PC-9 (cell line): ENCODE results near the gene ADAMTSL2. TPM values are rescaled to one million over a fixed set of nuclear protein-coding genes. Genes with fewer than 3 reads are reported as not detected.

Experiments
- BruUV-seq: library from RNA; stranded (reverse); fragments of 400-500 nt; replicated peaks from 2 replicates; lab custom pipeline; 2021; lab: Mats Ljungman, UMichigan
- CTCF ChIA-PET: fragments of 300-600 bp; sonication (Branson Sonifier 250); formaldehyde crosslinking; loops from one replicate; lab custom pipeline; 2022; ENCODE audit warnings: antibody characterized with exemption; lab: Charles Lee
- POLR2A ChIA-PET: fragments of 300-600 bp; sonication (Branson Sonifier 250); formaldehyde crosslinking; loops from one replicate; lab custom pipeline; 2022; ENCODE audit warnings: antibody characterized with exemption; ENCODE audit not compliant: unreplicated experiment; lab: Charles Lee
- DNase-seq, 2 experiments: peaks; one replicate each; pipeline versions ENCODE4 v3.0.0 to v3.0.0-alpha.2; 2015 to 2022; ENCODE audit warnings: mixed read lengths in 1 of 2
- H2AFZ ChIP-seq: fragments of 200-600 bp; sonication (generic); 2 replicates; pipeline ENCODE4 v1.8.1; 2017; ENCODE audit warnings: antibody characterized with exemption
- H3F3A ChIP-seq: fragments of 200-600 bp; sonication (generic); 2 replicates; pipeline ENCODE4 v1.8.1; 2017; ENCODE audit warnings: antibody characterized with exemption, mild to moderate bottlenecking, low read depth; ENCODE audit not compliant: insufficient read depth
- H3K27ac ChIP-seq: fragments of 200-600 bp; sonication (generic); 2 replicates; pipeline ENCODE4 v1.6.1; 2016; ENCODE audit warnings: mixed run types
- H3K27me3 ChIP-seq: fragments of 200-600 bp; sonication (generic); 2 replicates; pipeline ENCODE4 v1.6.1; 2016; ENCODE audit warnings: low read depth, mixed run types; ENCODE audit not compliant: insufficient read depth
- H3K36me3 ChIP-seq: fragments of 200-600 bp; sonication (generic); 2 replicates; pipeline ENCODE4 v1.6.1; 2016; ENCODE audit warnings: low read depth, mixed run types
- H3K4me1 ChIP-seq: fragments of 200-600 bp; sonication (generic); replicated peaks from 2 replicates; pipeline ENCODE4 v1.6.1; 2016; ENCODE audit warnings: mixed run types; ENCODE audit not compliant: insufficient read depth
- H3K4me2 ChIP-seq: fragments of 200-600 bp; sonication (generic); 2 replicates; pipeline ENCODE4 v1.6.1; 2017; ENCODE audit warnings: mixed run types
- H3K4me3 ChIP-seq: fragments of 200-600 bp; sonication (generic); 2 replicates; pipeline ENCODE4 v1.6.1; 2016; ENCODE audit warnings: mixed run types
- H3K79me2 ChIP-seq: fragments of 200-600 bp; sonication (generic); 2 replicates; pipeline ENCODE4 v1.6.1; 2017; ENCODE audit warnings: low read depth, mixed run types
- H3K9me2 ChIP-seq: fragments of 200-600 bp; sonication (generic); 2 replicates; pipeline ENCODE4 v1.8.1; 2017; ENCODE audit warnings: mild to moderate bottlenecking; ENCODE audit not compliant: insufficient read depth
- H3K9me3 ChIP-seq: fragments of 200-600 bp; sonication (generic); 2 replicates; pipeline ENCODE4 v1.8.1; 2016; ENCODE audit warnings: low read depth; ENCODE audit not compliant: insufficient read depth
- H4K20me1 ChIP-seq: fragments of 200-600 bp; sonication (generic); 2 replicates; pipeline ENCODE4 v1.8.1; 2017; ENCODE audit not compliant: insufficient read depth
- CTCF ChIP-seq: fragments of 200-600 bp; sonication (generic); conservative IDR thresholded peaks from 2 replicates; pipeline ENCODE4 v1.6.1; 2017; ENCODE audit warnings: mixed run types, antibody characterized with exemption, mild to moderate bottlenecking, moderate library complexity
- EZH2 ChIP-seq: fragments of 200-600 bp; sonication (generic); IDR thresholded peaks from 2 replicates; pipeline ENCODE4 v1.8.0; 2017; ENCODE audit warnings: antibody characterized with exemption, low read depth
- intact Hi-C: fragments of 100-400 bp; cut with micrococcal nuclease; formaldehyde crosslinking; loops from one replicate; pipeline ENCODE4 v1.10.0; 2022; ENCODE audit not compliant: unreplicated experiment
- total RNA-seq: library from RNA; stranded (reverse); gene quantifications from 2 replicates; pipeline ENCODE4 v1.2.3, GENCODE V29; 2021

ADAMTSL2 gene
- total RNA-seq, 1 experiment from 2014 or later, result 0.39 TPM

- Histone ChIP-seq H3K79me2 (no peaks in the 10 kb centered on the region), H3K4me3 (no peak overlapping the region), H3K27ac (no peak overlapping the region), H3K27me3 (peaks cover 92% of the 10 kb centered on the region), H3K9me2 (no peaks in the 10 kb centered on the region), H3K36me3 (no peaks in the 10 kb centered on the region), H3K4me1 (no peaks in the 10 kb centered on the region), H3K9me3 (no peaks in the 10 kb centered on the region), H2AFZ (no peak overlapping the region), H4K20me1 (no peaks in the 10 kb centered on the region; the same call in 1 of the 2 replicates), H3K4me2 (no peak overlapping the region), H3F3A (no peaks in the 10 kb centered on the region)
- ChIA-PET CTCF (no interaction called here), POLR2A (no interaction called here)
- DNase-seq, result no peak
- BruUV-seq, result no TSS peak
- TF ChIP-seq CTCF (no peak), EZH2 (no peak)
- intact Hi-C loops, result no loop called here
Measured at GRCh38 chr9:133605446-133605845, 70.9 kb downstream of the ADAMTSL2 start.

- H3K79me2 ChIP-seq, result no peaks in the 10 kb centered on the region
- H3K9me2 ChIP-seq, result no peaks in the 10 kb centered on the region
- DNase-seq, result no peak
- POLR2A ChIA-PET, result no interaction called here
- intact Hi-C loops, result no loop called here
- H3K27me3 ChIP-seq, result peaks cover 92% of the 10 kb centered on the region
- CTCF ChIA-PET, result no interaction called here
- H2AFZ ChIP-seq, result no peak overlapping the region
- no peak overlapping the region for H3K4me2 ChIP-seq
- no peak overlapping the region for H3K4me3 ChIP-seq
- no peaks in the 10 kb centered on the region for H3K36me3 ChIP-seq
- no peaks in the 10 kb centered on the region; the same call in 1 of the 2 replicates for H4K20me1 ChIP-seq
- TF ChIP-seq EZH2 (no peak), CTCF (no peak)
- H3K9me3 ChIP-seq, result no peaks in the 10 kb centered on the region
- BruUV-seq, result no TSS peak
- no peaks in the 10 kb centered on the region for H3F3A ChIP-seq
- H3K4me1 ChIP-seq, result no peaks in the 10 kb centered on the region
- H3K27ac ChIP-seq, result no peak overlapping the region
Measured at GRCh38 chr9:133605856-133606707, 71.6 kb downstream of the ADAMTSL2 start.

GRCh38 chr9:133606708-133607025 is 72.2 kb downstream of the ADAMTSL2 start:
- no peaks in the 10 kb centered on the region for H3K9me2 ChIP-seq
- intact Hi-C loops, result no loop called here
- CTCF ChIA-PET, result no interaction called here
- BruUV-seq, result no TSS peak
- H3K9me3 ChIP-seq, result no peaks in the 10 kb centered on the region
- H3K27ac ChIP-seq, result no peak overlapping the region
- no peak overlapping the region for H2AFZ ChIP-seq
- H4K20me1 ChIP-seq, result peaks cover 2% of the 10 kb centered on the region; the same call in 1 of the 2 replicates
- no peaks in the 10 kb centered on the region for H3K4me1 ChIP-seq
- H3K79me2 ChIP-seq, result no peaks in the 10 kb centered on the region
- DNase-seq, result no peak
- no peak overlapping the region for H3K4me2 ChIP-seq
- 0 out of 2 replicates have a peak, but pooled peaks have one; percentile 20 for TF ChIP-seq EZH2
- TF ChIP-seq CTCF, result no peak
- no peak overlapping the region for H3K4me3 ChIP-seq
- H3K36me3 ChIP-seq, result no peaks in the 10 kb centered on the region
- no peaks in the 10 kb centered on the region for H3F3A ChIP-seq
- POLR2A ChIA-PET, result no interaction called here
- H3K27me3 ChIP-seq, result peaks cover 92% of the 10 kb centered on the region
